OCI-LY1 (cell line): ENCODE measurements around the gene ZSWIM1.
"Not testable (repeated sequence)": the region's sequence is repeated elsewhere in the genome, so short reads cannot be mapped to it uniquely, and the experiment has no call there.

ENCODE experiments used
- H2AFZ ChIP-seq: fragments of 200-600 bp; sonication (generic), shearing (Covaris generic); 2 replicates; pipeline ENCODE4 v1.6.0; 2014; ENCODE audit warnings: antibody characterized with exemption, mild to moderate bottlenecking, low read length
- H3F3A ChIP-seq: fragments of 200-600 bp; sonication (generic), shearing (Covaris generic); 2 replicates; pipeline ENCODE4 v1.6.0; 2014; ENCODE audit warnings: mild to moderate bottlenecking, antibody characterized with exemption, low read length, moderate library complexity; ENCODE audit not compliant: insufficient read depth
- H3K27ac ChIP-seq: fragments of 200-600 bp; sonication (generic); 2 replicates; pipeline ENCODE4 v1.5.1; 2014; ENCODE audit warnings: low read length, mixed run types, mild to moderate bottlenecking, low read depth; ENCODE audit not compliant: poor library complexity, severe bottlenecking
- H3K27me3 ChIP-seq: fragments of 200-600 bp; sonication (generic); 2 replicates; pipeline ENCODE4 v1.6.0; 2014; ENCODE audit warnings: antibody characterized with exemption, mild to moderate bottlenecking, low read length, moderate library complexity; ENCODE audit not compliant: insufficient read depth
- H3K36me3 ChIP-seq: fragments of 200-600 bp; sonication (generic); 2 replicates; pipeline ENCODE4 v1.6.1; 2014; ENCODE audit warnings: mild to moderate bottlenecking, antibody characterized with exemption, low read length, moderate library complexity, mixed read lengths; ENCODE audit not compliant: insufficient read depth
- H3K4me1 ChIP-seq: fragments of 200-600 bp; sonication (generic); 2 replicates; pipeline ENCODE4 v1.5.1; 2014; ENCODE audit warnings: mild to moderate bottlenecking, low read length, moderate library complexity; ENCODE audit not compliant: insufficient read depth, severe bottlenecking
- H3K4me2 ChIP-seq: fragments of 200-600 bp; sonication (generic), shearing (Covaris generic); 2 replicates; pipeline ENCODE4 v1.6.1; 2014; ENCODE audit warnings: low read length
- H3K4me3 ChIP-seq: fragments of 200-600 bp; sonication (generic); 2 replicates; pipeline ENCODE4 v1.5.1; 2014; ENCODE audit warnings: low read length, low read depth, mild to moderate bottlenecking, mixed read lengths; ENCODE audit not compliant: poor library complexity, severe bottlenecking
- H3K79me2 ChIP-seq: fragments of 200-600 bp; shearing (Covaris generic); 2 replicates; pipeline ENCODE4 v1.6.1; 2016; ENCODE audit warnings: mixed run types, low read length, mixed read lengths; ENCODE audit not compliant: insufficient read depth
- H3K9ac ChIP-seq: fragments of 200-600 bp; sonication (generic), shearing (Covaris generic); 2 replicates; pipeline ENCODE4 v1.6.1; 2014; ENCODE audit warnings: mild to moderate bottlenecking, low read length, mixed read lengths
- H3K9me2 ChIP-seq: fragments of 200-600 bp; sonication (generic), shearing (Covaris generic); 2 replicates; pipeline ENCODE4 v1.6.1; 2014; ENCODE audit warnings: low read depth, mild to moderate bottlenecking, low read length, mixed read lengths
- H3K9me3 ChIP-seq: fragments of 200-600 bp; shearing (Covaris generic); 2 replicates; pipeline ENCODE4 v1.6.1; 2014; ENCODE audit warnings: low read length, mixed read lengths
- H4K20me1 ChIP-seq: fragments of 200-600 bp; sonication (generic), shearing (Covaris generic); 2 replicates; pipeline ENCODE4 v1.6.0; 2016; ENCODE audit warnings: mild to moderate bottlenecking, low read length; ENCODE audit not compliant: insufficient read depth
- EZH2 ChIP-seq: fragments of 200-600 bp; sonication (generic), shearing (Covaris generic); IDR thresholded peaks from 2 replicates; pipeline ENCODE4 v1.8.0; 2017; ENCODE audit warnings: borderline replicate concordance, mixed run types, mild to moderate bottlenecking, antibody characterized with exemption, low read length, moderate library complexity, mixed read lengths
- TF ChIP-seq, protein P1 (sequence below): fragments of 200-600 bp; sonication (generic), shearing (Covaris generic); IDR thresholded peaks from 2 replicates; pipeline ENCODE4 v1.5.1; 2017; ENCODE audit warnings: mild to moderate bottlenecking, antibody characterized with exemption, low read length, moderate library complexity, mixed read lengths

The ZSWIM1 gene

DNA sequence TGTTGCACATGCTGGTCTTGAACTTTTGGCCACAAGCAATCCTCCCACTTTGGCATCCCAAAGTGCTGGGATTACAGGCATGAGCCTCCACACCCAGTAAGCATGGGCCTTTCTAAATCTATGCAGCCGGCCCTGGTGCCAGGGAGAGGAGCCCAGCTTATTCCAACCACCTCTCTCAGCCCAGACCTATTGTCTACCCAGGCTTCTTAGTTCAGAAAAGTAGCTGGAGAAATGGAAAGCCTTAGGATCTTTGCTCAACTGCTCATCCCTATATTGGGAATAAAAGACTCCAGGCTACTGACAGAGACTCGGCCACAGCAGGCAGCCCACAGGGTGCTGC lies 45.7 kb downstream of the ZSWIM1 start:
- Histone ChIP-seq H3K4me3 (no peak overlapping the region), H4K20me1 (no peaks in the 10 kb centered on the region), H3K9me3 (no peaks in the 10 kb centered on the region), H3K4me2 (no peak overlapping the region), H2AFZ (no peak overlapping the region), H3F3A (no peaks in the 10 kb centered on the region), H3K79me2 (no peaks in the 10 kb centered on the region), H3K4me1 (no peaks in the 10 kb centered on the region), H3K27ac (no peak overlapping the region), H3K9ac (no peak overlapping the region), H3K36me3 (no peaks in the 10 kb centered on the region), H3K9me2 (no peaks in the 10 kb centered on the region), H3K27me3 (0 out of 2 replicates have a peak, but pooled peaks cover 3% of the 10 kb centered on the region)
- TF ChIP-seq EZH2, result no peak
- TF ChIP-seq, protein P1, sequence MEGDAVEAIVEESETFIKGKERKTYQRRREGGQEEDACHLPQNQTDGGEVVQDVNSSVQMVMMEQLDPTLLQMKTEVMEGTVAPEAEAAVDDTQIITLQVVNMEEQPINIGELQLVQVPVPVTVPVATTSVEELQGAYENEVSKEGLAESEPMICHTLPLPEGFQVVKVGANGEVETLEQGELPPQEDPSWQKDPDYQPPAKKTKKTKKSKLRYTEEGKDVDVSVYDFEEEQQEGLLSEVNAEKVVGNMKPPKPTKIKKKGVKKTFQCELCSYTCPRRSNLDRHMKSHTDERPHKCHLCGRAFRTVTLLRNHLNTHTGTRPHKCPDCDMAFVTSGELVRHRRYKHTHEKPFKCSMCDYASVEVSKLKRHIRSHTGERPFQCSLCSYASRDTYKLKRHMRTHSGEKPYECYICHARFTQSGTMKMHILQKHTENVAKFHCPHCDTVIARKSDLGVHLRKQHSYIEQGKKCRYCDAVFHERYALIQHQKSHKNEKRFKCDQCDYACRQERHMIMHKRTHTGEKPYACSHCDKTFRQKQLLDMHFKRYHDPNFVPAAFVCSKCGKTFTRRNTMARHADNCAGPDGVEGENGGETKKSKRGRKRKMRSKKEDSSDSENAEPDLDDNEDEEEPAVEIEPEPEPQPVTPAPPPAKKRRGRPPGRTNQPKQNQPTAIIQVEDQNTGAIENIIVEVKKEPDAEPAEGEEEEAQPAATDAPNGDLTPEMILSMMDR, result no peak

GRCh38 chr20:45927071-45927878 lies 46.2 kb downstream of the ZSWIM1 start:
- TF ChIP-seq EZH2, result no peak
- TF ChIP-seq, protein P1, result no peak
- Histone ChIP-seq H3K4me2 (no peak overlapping the region), H3F3A (no peaks in the 10 kb centered on the region), H3K36me3 (no peaks in the 10 kb centered on the region), H3K27ac (no peak overlapping the region), H4K20me1 (no peaks in the 10 kb centered on the region), H3K4me3 (no peak overlapping the region), H3K4me1 (no peaks in the 10 kb centered on the region), H3K27me3 (0 out of 2 replicates have a peak, but pooled peaks cover 3% of the 10 kb centered on the region), H2AFZ (no peak overlapping the region), H3K9me2 (no peaks in the 10 kb centered on the region), H3K9ac (no peak overlapping the region), H3K9me3 (no peaks in the 10 kb centered on the region), H3K79me2 (no peaks in the 10 kb centered on the region)

DNA sequence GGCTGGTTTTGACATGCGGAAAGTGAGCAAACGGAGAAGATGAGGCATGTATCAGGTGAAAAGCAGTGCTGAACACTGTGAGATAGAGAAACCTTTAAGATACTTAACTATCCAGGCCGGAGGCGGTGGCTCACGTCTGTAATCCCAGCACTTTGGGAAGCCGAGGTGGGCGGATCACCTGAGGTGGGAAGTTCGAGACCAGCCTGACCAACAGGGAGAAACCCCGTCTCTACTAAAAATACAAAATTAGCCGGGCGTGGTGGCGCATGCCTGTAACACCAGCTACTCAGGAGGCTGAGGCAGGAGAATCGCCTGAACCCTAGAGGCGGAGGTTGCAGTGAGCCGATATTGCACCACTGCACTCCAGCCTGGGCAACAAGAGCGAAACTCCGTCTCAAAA lies 50.7 kb downstream of the ZSWIM1 start:
- peaks cover 14% of the 10 kb centered on the region for H3K4me1 ChIP-seq
- not testable (repeated sequence) for H3K4me3 ChIP-seq, H4K20me1 ChIP-seq, H3K27ac ChIP-seq, H3K36me3 ChIP-seq, H3K27me3 ChIP-seq, H3F3A ChIP-seq, H3K4me2 ChIP-seq, H3K79me2 ChIP-seq, H3K9me2 ChIP-seq, H3K9ac ChIP-seq, H3K9me3 ChIP-seq, H2AFZ ChIP-seq
